Rectal smooth muscle tissue (tissue), 1 donor: ENCODE data around the gene ABHD12.
"Not testable (repeated sequence)": the region's sequence is repeated elsewhere in the genome, so short reads cannot be mapped to it uniquely, and the experiment has no call there.

Experiments
- H3K27ac ChIP-seq: one replicate; pipeline ENCODE4 v1.7.0; 2013; ENCODE audit warnings: low read depth, low read length, inconsistent platforms
- H3K27me3 ChIP-seq: one replicate; pipeline ENCODE4 v1.7.0; 2013; ENCODE audit warnings: low read length; ENCODE audit not compliant: control insufficient read depth, insufficient read depth
- H3K36me3 ChIP-seq: one replicate; pipeline ENCODE4 v1.7.0; 2013; ENCODE audit warnings: low read length; ENCODE audit not compliant: control insufficient read depth, insufficient read depth
- H3K4me1 ChIP-seq: one replicate; pipeline ENCODE4 v1.7.0; 2013; ENCODE audit warnings: low read length; ENCODE audit not compliant: control insufficient read depth, insufficient read depth
- H3K4me3 ChIP-seq: one replicate; pipeline ENCODE4 v1.7.0; 2013; ENCODE audit warnings: low read length
- H3K9ac ChIP-seq: one replicate; pipeline ENCODE4 v1.7.0; 2013; ENCODE audit warnings: low read length

Gene ABHD12

GRCh38 chr20:25390538-25391528, at the start of gene ABHD12:
Gene ABHD12 (minus strand): TSS chr20:25390835. CDS start chr20:25390703, 132 bp downstream.
- Histone ChIP-seq H3K27me3 (no peaks in the 10 kb centered on the region), H3K4me1 (peaks cover 3% of the 10 kb centered on the region), H3K27ac (peak within 1 kb of the TSS; percentile 77), H3K36me3 (no peaks in the 10 kb centered on the region), H3K4me3 (peak within 1 kb of the TSS; percentile 82), H3K9ac (peak within 1 kb of the TSS; percentile 49)

- Histone ChIP-seq H3K27me3 (no peaks in the 10 kb centered on the region), H3K9ac (no peak overlapping the region), H3K4me3 (no peak overlapping the region), H3K36me3 (no peaks in the 10 kb centered on the region), H3K4me1 (no peaks in the 10 kb centered on the region), H3K27ac (no peak overlapping the region)
Measured at GRCh38 chr20:25439328-25439727, 48.7 kb upstream of the ABHD12 start.

DNA sequence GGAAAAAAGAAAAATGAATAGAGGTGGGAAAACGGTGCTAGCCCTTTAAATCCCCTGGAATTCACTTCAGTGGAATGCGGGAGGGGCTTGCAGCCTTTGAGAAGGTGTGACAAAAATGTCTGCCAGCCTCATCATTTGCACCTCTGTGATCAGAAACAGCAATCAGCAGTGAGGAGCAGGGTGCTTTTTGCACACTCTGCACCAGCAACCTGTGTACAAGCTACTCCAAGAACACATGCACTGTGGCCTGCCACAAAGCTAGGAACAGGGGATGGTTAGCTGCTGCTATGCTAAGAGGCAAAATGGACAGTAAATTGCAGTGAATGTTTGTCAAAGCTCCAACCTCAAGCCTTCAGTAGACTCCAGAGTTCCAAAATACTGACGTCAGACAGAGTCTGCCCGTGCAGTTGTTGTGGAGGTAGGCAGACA, 46.5 kb upstream of the ABHD12 start:
- Histone ChIP-seq H3K4me1 (no peaks in the 10 kb centered on the region), H3K9ac (no peak overlapping the region), H3K4me3 (no peak overlapping the region), H3K27ac (no peak overlapping the region), H3K27me3 (no peaks in the 10 kb centered on the region), H3K36me3 (no peaks in the 10 kb centered on the region)

DNA sequence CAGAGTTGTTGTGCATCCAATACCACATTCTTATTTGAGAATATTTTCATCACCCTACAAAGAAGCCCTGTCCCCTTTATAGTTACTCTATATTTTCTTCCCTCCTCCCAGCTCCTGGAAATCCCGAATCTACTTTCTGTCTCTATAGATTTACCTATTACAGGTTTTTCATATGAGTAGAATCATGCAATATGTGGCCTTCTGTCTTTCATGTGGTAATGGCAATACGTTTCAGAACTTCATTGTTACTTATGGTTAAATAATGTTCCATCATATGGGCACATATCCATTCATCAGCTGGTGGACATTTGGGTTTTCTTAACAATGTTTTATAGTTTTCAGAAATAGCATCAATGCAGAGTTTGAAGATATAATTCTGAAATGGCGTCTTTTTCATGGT, 33.9 kb upstream of the ABHD12 start:
- Histone ChIP-seq H3K27ac (no peak overlapping the region), H3K36me3 (no peaks in the 10 kb centered on the region), H3K27me3 (no peaks in the 10 kb centered on the region), H3K4me3 (no peak overlapping the region), H3K4me1 (no peaks in the 10 kb centered on the region), H3K9ac (no peak overlapping the region)

DNA sequence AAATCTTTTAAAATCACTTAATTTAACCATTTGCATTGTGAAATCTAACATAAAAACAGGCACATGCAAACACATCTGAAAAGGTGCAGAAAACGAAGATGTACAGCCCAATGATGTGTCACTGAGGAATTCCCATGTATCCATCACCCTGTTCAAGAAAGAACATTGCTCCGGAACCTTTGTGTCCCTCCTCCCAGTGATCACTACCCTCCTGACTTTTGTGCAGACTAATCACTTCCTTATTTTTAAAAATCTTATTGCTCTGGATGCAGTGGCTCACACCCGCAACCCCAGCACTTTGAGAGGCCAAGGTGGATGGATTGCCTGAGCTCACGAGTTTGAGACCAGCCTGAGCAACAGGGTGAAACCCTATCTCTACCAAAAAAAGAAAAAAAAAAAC, 31.4 kb upstream of the ABHD12 start:
- Histone ChIP-seq H3K4me3 (no peak overlapping the region), H3K27me3 (no peaks in the 10 kb centered on the region), H3K27ac (no peak overlapping the region), H3K36me3 (no peaks in the 10 kb centered on the region), H3K4me1 (no peaks in the 10 kb centered on the region), H3K9ac (no peak overlapping the region)

DNA sequence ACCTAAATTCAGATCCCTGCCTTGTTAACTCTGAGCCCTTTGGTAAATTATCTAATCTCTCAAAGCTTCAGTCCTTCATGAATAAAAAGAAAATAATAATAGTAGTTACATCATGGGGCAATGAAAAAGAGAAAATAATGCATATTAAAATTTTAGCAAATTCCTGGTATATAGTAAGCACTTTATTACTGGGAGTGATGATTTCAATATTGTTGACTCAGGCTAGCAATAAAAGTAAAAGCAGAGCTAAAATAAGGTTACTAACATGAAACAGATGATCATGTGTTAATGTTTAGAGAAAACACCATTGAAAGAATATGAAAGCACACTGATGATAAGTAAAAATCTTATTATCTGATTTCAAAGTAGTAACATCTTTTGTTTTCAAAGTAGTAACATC, 30.5 kb upstream of the ABHD12 start:
- no peaks in the 10 kb centered on the region for H3K4me1 ChIP-seq

DNA sequence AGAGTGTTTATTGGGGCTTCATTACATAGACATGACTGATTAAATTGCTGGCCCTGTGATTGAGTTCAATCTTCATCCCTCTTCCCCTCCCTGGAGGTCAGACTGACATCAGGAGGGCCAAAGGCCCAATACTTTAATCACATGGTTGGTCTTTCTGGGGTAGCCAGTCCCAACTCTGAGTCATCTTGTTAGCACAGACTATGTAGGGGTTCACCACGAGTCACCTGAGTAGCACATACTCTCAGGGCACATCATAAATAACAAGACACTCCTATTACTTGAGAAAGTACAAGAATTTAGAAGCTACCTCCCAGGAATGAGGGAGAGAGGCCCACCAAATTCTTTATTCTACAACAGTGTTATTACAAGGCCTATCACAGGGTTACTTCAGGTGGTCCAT, 28.1 kb upstream of the ABHD12 start:
- no peaks in the 10 kb centered on the region for H3K27me3 ChIP-seq
- H3K9ac ChIP-seq = no peak overlapping the region
- H3K4me3 ChIP-seq = no peak overlapping the region
- no peaks in the 10 kb centered on the region for H3K4me1 ChIP-seq
- no peaks in the 10 kb centered on the region for H3K36me3 ChIP-seq
- H3K27ac ChIP-seq = no peak overlapping the region

More for the DNA sequence above, 30.5 kb upstream of the ABHD12 start:
- no peak overlapping the region for H3K9ac ChIP-seq
- H3K27ac ChIP-seq = no peak overlapping the region
- H3K36me3 ChIP-seq = no peaks in the 10 kb centered on the region
- H3K27me3 ChIP-seq = no peaks in the 10 kb centered on the region
- H3K4me3 ChIP-seq = no peak overlapping the region

DNA sequence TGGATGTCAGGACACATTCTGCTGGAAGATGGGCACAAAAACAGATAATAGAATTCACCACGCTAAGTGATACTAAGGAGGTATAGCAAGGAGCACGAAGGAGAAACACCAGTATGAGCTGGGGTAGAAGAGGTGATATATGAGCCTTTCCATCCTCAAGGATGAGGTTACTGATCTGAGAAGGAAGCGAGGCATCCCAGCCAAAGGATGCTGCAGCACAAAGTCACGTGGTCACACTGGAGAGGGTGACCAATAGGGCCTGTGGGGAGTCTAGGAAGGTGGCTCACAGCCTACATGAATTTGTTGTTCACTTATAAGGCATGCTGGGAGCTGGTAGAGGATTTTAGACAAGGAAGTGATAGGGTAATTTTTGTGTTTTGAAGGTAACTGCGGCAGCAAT, 18.3 kb upstream of the ABHD12 start:
- Histone ChIP-seq H3K4me1 (no peaks in the 10 kb centered on the region), H3K4me3 (no peak overlapping the region), H3K9ac (no peak overlapping the region)

DNA sequence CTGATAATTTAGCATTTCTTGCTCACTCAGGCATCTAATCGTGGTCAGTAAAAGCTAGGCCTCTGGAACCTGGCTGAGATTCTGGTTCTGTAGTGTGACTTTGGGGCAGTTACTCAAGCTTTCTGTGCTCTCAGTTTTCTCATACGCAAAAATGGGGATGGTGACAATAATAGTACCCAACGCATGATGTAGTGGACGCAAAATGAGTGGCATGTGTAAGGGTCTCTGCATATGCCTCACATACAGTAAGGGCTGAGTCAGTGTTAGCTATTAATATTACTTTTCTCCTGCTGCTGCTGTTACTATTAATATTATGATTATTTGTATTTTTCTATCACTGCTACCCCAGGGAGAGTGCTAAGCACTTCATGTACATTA, 17.5 kb upstream of the ABHD12 start:
- Histone ChIP-seq H3K27me3 (no peaks in the 10 kb centered on the region), H3K9ac (no peak overlapping the region), H3K4me3 (peak overlapping the region; percentile 84), H3K27ac (no peak overlapping the region), H3K36me3 (no peaks in the 10 kb centered on the region), H3K4me1 (no peaks in the 10 kb centered on the region)

More for the DNA sequence above, 18.3 kb upstream of the ABHD12 start:
- H3K27ac ChIP-seq = no peak overlapping the region
- H3K36me3 ChIP-seq = no peaks in the 10 kb centered on the region
- no peaks in the 10 kb centered on the region for H3K27me3 ChIP-seq

DNA sequence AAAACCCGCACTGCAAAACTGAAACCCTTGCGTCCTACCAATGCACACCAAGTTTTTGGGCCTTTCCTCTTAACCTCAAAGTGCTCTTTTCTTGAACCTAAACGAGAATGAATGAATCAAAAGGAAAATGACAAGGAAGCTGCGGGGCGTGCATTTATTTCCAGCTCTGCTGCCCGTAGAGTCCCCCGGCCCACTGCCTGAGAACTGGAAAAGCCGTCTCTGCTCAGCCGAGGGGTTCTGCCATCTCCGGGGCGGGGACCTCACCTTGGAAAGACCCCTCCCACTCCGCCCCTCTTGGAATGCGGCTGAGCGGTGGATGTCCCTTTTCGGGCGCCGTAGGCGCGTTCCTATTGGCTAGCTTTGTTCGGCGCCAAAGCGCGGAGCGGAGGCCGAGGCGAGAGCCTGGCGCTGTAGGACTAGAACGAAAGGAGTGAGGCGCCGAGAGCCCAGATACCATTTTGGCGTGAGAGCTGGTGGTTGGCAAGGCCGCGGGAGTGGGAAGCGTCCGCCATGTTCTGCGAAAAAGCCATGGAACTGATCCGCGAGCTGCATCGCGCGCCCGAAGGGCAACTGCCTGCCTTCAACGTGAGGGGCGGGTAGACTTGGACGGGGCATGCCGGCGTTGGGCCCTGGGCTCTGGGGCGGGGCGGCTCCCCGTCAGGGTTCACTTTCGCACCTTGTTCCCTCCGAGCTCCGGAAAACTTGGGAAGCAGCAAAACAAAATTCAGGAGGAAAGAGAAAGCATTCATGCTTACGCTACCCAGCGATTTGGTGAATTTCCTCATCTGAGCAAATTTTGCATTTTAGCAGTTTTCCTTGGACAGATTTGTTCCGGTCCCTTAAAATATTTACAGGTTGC, 16.9 kb upstream of the ABHD12 start, which contains the start of gene GINS1:
TSS of gene GINS1 (plus strand) at position 363 of the 859 bp plus-strand sequence. CDS start at position 511, 148 bp downstream.
- H3K27ac ChIP-seq = peak within 1 kb of the TSS; percentile 41
- H3K4me3 ChIP-seq = peak within 1 kb of the TSS; percentile 84
- no peaks in the 10 kb centered on the region for H3K36me3 ChIP-seq
- H3K4me1 ChIP-seq = no peaks in the 10 kb centered on the region
- H3K27me3 ChIP-seq = no peaks in the 10 kb centered on the region
- peak within 1 kb of the TSS; percentile 66 for H3K9ac ChIP-seq

- H3K27me3 ChIP-seq = no peaks in the 10 kb centered on the region
- no peak overlapping the region for H3K4me3 ChIP-seq
- no peaks in the 10 kb centered on the region for H3K4me1 ChIP-seq
- H3K27ac ChIP-seq = no peak overlapping the region
- H3K9ac ChIP-seq = no peak overlapping the region
- H3K36me3 ChIP-seq = no peaks in the 10 kb centered on the region
Measured at GRCh38 chr20:25402583-25402982, 11.9 kb upstream of the ABHD12 start.

DNA sequence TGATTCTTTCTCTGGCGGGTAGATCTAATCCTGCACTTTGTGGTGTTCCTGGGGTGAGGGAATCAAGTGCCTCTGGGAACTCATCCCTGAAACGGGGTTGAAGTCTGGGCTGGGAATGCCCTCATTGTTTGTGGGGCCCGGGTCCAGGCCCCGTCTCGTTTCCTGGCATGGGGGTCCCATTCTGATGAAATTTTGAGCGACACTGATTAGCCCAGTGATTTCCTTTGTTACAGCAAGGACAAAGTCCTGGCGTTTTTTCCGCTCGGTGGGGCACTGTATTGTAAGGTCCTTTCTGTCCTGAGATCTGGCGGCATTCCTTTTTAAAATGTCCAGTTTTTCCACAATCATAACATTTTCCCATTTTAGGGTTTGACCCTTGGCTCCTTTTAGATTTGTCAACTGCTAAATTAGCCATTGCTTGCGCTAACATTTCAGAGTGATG, 9.7 kb upstream of the ABHD12 start:
- not testable (repeated sequence) for H3K36me3 ChIP-seq, H3K27me3 ChIP-seq, H3K27ac ChIP-seq, H3K4me3 ChIP-seq, H3K9ac ChIP-seq, H3K4me1 ChIP-seq
